GM12878 (cell line): ENCODE data around the gene KCNE4. TPM values are rescaled to one million over a fixed set of nuclear protein-coding genes. Genes with fewer than 3 reads are reported as not detected.

Experiments
- ATAC-seq: fragments of 200-7000 bp; cut with Tn5 transposase; 3 replicates; pipeline ENCODE4 v1.9.1; 2020; ENCODE audit warnings: mild to moderate bottlenecking, moderate library complexity
- BruUV-seq: library from RNA; stranded (reverse); fragments of 400-500 nt; replicated peaks from 2 replicates; lab custom pipeline; 2021; lab: Mats Ljungman, UMichigan
- CTCF ChIA-PET: fragments of 300-600 bp; sonication (Branson Sonifier 250); formaldehyde crosslinking; extraction: SDS; loops from one replicate; lab custom pipeline; 2021; ENCODE audit warnings: inconsistent platforms; lab: Yijun Ruan, JAX
- POLR2A ChIA-PET: fragments of 350-600 bp; formaldehyde crosslinking; extraction: SDS; loops from one replicate; lab custom pipeline; 2021; ENCODE audit warnings: inconsistent platforms; lab: Charles Lee
- RAD21 ChIA-PET: fragments of 300-600 bp; sonication (Branson Sonifier 250); formaldehyde crosslinking; loops from one replicate; lab custom pipeline; 2023; ENCODE audit warnings: antibody characterized with exemption; ENCODE audit not compliant: unreplicated experiment; lab: Charles Lee
- SMC1A ChIA-PET: fragments of 300-600 bp; sonication (Branson Sonifier 250); formaldehyde crosslinking; loops from one replicate; lab custom pipeline; 2023; ENCODE audit not compliant: unreplicated experiment, uncharacterized antibody; lab: Charles Lee
- DNase-seq: peaks from one replicate; pipeline ENCODE4 v3.0.0-alpha.2; 2011; ENCODE audit warnings: low read depth, low spot score
- FAIRE-seq: peaks from 3 replicates; lab custom pipeline; 2011; peaks lifted over from hg19 to GRCh38; lab: Jason Lieb, UNC
- H2AFZ ChIP-seq: 2 replicates; pipeline ENCODE4 v1.6.0; 2011; ENCODE audit warnings: low read depth, low read length, control low read depth; ENCODE audit not compliant: control insufficient read depth
- H3K27ac ChIP-seq: 2 replicates; pipeline ENCODE4 v1.5.1; 2011; ENCODE audit warnings: control low read depth; ENCODE audit not compliant: control insufficient read depth, insufficient read depth
- H3K27me3 ChIP-seq, 2 experiments: replicated peaks in 1 of 2; 2 replicates each; pipeline versions ENCODE4 v1.6.0 to v1.6.1; 2011; ENCODE audit warnings: low read length in 1 of 2; ENCODE audit not compliant: control insufficient read depth in 2 of 2, insufficient read depth in 2 of 2
- H3K36me3 ChIP-seq, 2 experiments: 2 replicates each; pipeline ENCODE4 v1.5.1; 2011; ENCODE audit warnings: low read length in 1 of 2; ENCODE audit not compliant: control insufficient read depth in 2 of 2, insufficient read depth in 2 of 2
- H3K4me1 ChIP-seq: 2 replicates; pipeline ENCODE4 v1.6.1; 2011; ENCODE audit warnings: mild to moderate bottlenecking, low read length, moderate library complexity, mixed read lengths; ENCODE audit not compliant: control insufficient read depth, insufficient read depth
- H3K4me2 ChIP-seq: 2 replicates; pipeline ENCODE4 v1.6.0; 2011; ENCODE audit warnings: control low read depth; ENCODE audit not compliant: control insufficient read depth, insufficient read depth
- H3K4me3 ChIP-seq: fragments of 200-600 bp; sonication (generic); 2 replicates; pipeline ENCODE4 v1.5.1; 2016
- H3K79me2 ChIP-seq: 2 replicates; pipeline ENCODE4 v1.6.0; 2011; ENCODE audit warnings: low read length; ENCODE audit not compliant: control insufficient read depth, insufficient read depth
- H3K9ac ChIP-seq: 2 replicates; pipeline ENCODE4 v1.8.0; 2011; ENCODE audit warnings: low read length, control low read depth, mixed read lengths; ENCODE audit not compliant: control insufficient read depth, insufficient read depth
- H3K9me3 ChIP-seq: replicated peaks from 3 replicates; pipeline ENCODE4 v1.5.1; 2011; ENCODE audit warnings: mild to moderate bottlenecking, low read length; ENCODE audit not compliant: control insufficient read depth, insufficient read depth
- H4K20me1 ChIP-seq: 2 replicates; pipeline ENCODE4 v1.6.0; 2011; ENCODE audit not compliant: control insufficient read depth, insufficient read depth
- CREM ChIP-seq: IDR thresholded peaks from 2 replicates; pipeline ENCODE4 v1.6.1; 2014; ENCODE audit warnings: antibody characterized with exemption, low read depth
- CTCF ChIP-seq, 3 experiments: IDR thresholded peaks in 2 of 3; conservative IDR thresholded peaks in 1 of 3; 2 replicates each; pipeline ENCODE4 v1.5.1; 2011; ENCODE audit warnings: low read depth in 3 of 3, low read length in 3 of 3, mild to moderate bottlenecking in 3 of 3, control low read depth in 2 of 3, moderate library complexity in 2 of 3, inconsistent platforms in 1 of 3, mixed read lengths in 1 of 3; ENCODE audit not compliant: control insufficient read depth in 2 of 3, insufficient read depth in 1 of 3; ENCODE audit errors: extremely low read depth in 1 of 3
- HCFC1 ChIP-seq: fragments of 150-350 bp; IDR thresholded peaks from 2 replicates; pipeline ENCODE4 v1.6.1; 2014; ENCODE audit warnings: low read length
- IKZF2 ChIP-seq, 2 experiments: fragments of 450-650 bp; IDR thresholded peaks; 2 replicates each; pipeline ENCODE4 v1.6.1; 2017; ENCODE audit warnings: mild to moderate bottlenecking in 2 of 2, moderate library complexity in 2 of 2
- MYB ChIP-seq: fragments of 150-350 bp; IDR thresholded peaks from 2 replicates; pipeline ENCODE4 v1.6.1; 2014; ENCODE audit warnings: mild to moderate bottlenecking, low read depth, low read length, borderline replicate concordance
- POLR2AphosphoS2 ChIP-seq: IDR thresholded peaks from 2 replicates; pipeline ENCODE4 v1.6.1; 2011; ENCODE audit warnings: low read depth, mild to moderate bottlenecking, low read length, improper control_type of control experiment, moderate library complexity
- RB1 ChIP-seq: fragments of 450-650 bp; formaldehyde crosslinking; IDR thresholded peaks from 2 replicates; pipeline ENCODE4 v1.6.1; 2017; ENCODE audit warnings: mild to moderate bottlenecking, borderline replicate concordance
- RELB ChIP-seq: fragments of 450-650 bp; IDR thresholded peaks from 2 replicates; pipeline ENCODE4 v1.6.1; 2017; ENCODE audit warnings: low read depth, mild to moderate bottlenecking, moderate library complexity
- SRF ChIP-seq, 2 experiments: IDR thresholded peaks; 2 replicates each; pipeline ENCODE4 v1.6.1; 2011; ENCODE audit warnings: low read depth in 2 of 2, low read length in 2 of 2, mild to moderate bottlenecking in 1 of 2, moderate library complexity in 1 of 2
- SUPT20H ChIP-seq: IDR thresholded peaks from 2 replicates; pipeline ENCODE4 v1.6.1; 2011; ENCODE audit warnings: low read depth, mild to moderate bottlenecking, low read length, moderate library complexity, borderline replicate concordance; ENCODE audit not compliant: control insufficient read depth
- WGBS: methylation state at CpG from one replicate; pipeline ENCODE4 v1.1.6; 2016; ENCODE audit warnings: low lambda C conversion rate; ENCODE audit not compliant: insufficient replicate concordance, insufficient coverage; ENCODE audit errors: missing lambda C conversion rate; 5-methylcytosine and 5-hydroxymethylcytosine counted together
- in situ Hi-C: fragments of 300-500 bp; cut with MboI; formaldehyde crosslinking; loops from 9 replicates; pipeline ENCODE4 v1.14.3; 2018; ENCODE audit warnings: mixed read lengths
- intact Hi-C: fragments of 100-400 bp; cut with micrococcal nuclease; formaldehyde crosslinking; loops from one replicate; pipeline ENCODE4 v1.14.2; 2022; ENCODE audit not compliant: unreplicated experiment
- polyA plus RNA-seq, 11 experiments: library from polyadenylated mRNA; depleted of rRNA in 4 of 11; unstranded in 6 of 11; stranded (reverse) in 5 of 11; fragments of >200 nt; fragmentation: Nextera tagmentation in 4 of 11; fragmentation: Illumina TruSeq in 1 of 11; extraction: Ambion mirVana in 4 of 11; extraction: Trizol in 1 of 11; gene quantifications; 1 replicate in 1 of 11; 2 replicates in 10 of 11; pipeline versions ENCODE4 v1.2.1 to v1.2.3, GENCODE V29; 2011 to 2016; ENCODE audit warnings: inconsistent platforms in 2 of 11, missing spikeins in 2 of 11, low read depth in 1 of 11
- total RNA-seq, 4 experiments: library from RNA; depleted of rRNA in 3 of 4; stranded (reverse); fragments of >200 nt in 3 of 4; fragmentation: Illumina TruSeq in 1 of 4; extraction: Trizol in 1 of 4; gene quantifications; 2 replicates each; pipeline versions ENCODE4 v1.2.1 to v1.2.3, GENCODE V29; 2013 to 2021

The KCNE4 gene
- total and polyA plus RNA-seq, 10 of the 15 experiments (the other 5 are each of a cell fraction or from before 2014, with no cell fraction given), result 0.30 TPM; not detected in 9

GRCh38 chr2:223078482-223078881, 26.5 kb downstream of the KCNE4 start (continued):
- no peak for TF ChIP-seq CTCF (IDR thresholded peaks at IDR 0.05 in 2 of 3, conservative IDR thresholded peaks at IDR 0.05 in 1 of 3; ENCODE audit: control insufficient read depth in 2 of 3, extremely low read depth in 1 of 3, insufficient read depth in 1 of 3, low read depth in 3 of 3, low read length in 3 of 3)
- TF ChIP-seq, all 136 proteins: peak for 0

GRCh38 chr2:223079378-223079777, 27.4 kb downstream of the KCNE4 start:
- no peak for DNase-seq
- ChIA-PET SMC1A (no interaction called here), POLR2A (no interaction called here), RAD21 (no interaction called here), CTCF (no interaction called here)
- FAIRE-seq, result no peak
- Histone ChIP-seq H2AFZ (no peak overlapping the region), H3K9me3 (peaks cover 2% of the 10 kb centered on the region; the same call in 2 of the 3 replicates), H3K4me3 (no peak overlapping the region), H3K4me1 (peaks cover 6% of the 10 kb centered on the region), H3K27ac (no peak overlapping the region), H4K20me1 (no peaks in the 10 kb centered on the region), H3K4me2 (no peak overlapping the region), H3K36me3 (no peaks in the 10 kb centered on the region), H3K9ac (no peak overlapping the region), H3K27me3 (no peaks in the 10 kb centered on the region), H3K79me2 (no peaks in the 10 kb centered on the region)
- in situ Hi-C loops, result no loop called here
- ATAC-seq, result no peak
- TF ChIP-seq HCFC1 (no peak), POLR2AphosphoS2 (no peak), MYB (no peak), CREM (no peak), RELB (no peak), SUPT20H (no peak), IKZF2 (IDR thresholded peaks at IDR 0.05) (no peak), RB1 (no peak), SRF (IDR thresholded peaks at IDR 0.05; ENCODE audit: low read depth in 2 of 2, low read length in 2 of 2) (no peak)
- no TSS peak for BruUV-seq
- WGBS, result 0% methylated on average over 2 of the region's 2 CpGs
- intact Hi-C loops, result no loop called here
